OCI-LY3 (cell line): ENCODE data around the gene ANO8.

Experiments
- H2AFZ ChIP-seq: fragments of 200-600, 300-600 bp; shearing (Covaris generic); 2 replicates; pipeline ENCODE4 v1.6.0; 2014; ENCODE audit warnings: antibody characterized with exemption, low read depth, low read length
- H3K27ac ChIP-seq: fragments of 200-600, 300-600 bp; sonication (generic); 2 replicates; pipeline ENCODE4 v1.5.1; 2014; ENCODE audit warnings: mild to moderate bottlenecking, low read length, moderate library complexity, mixed read lengths
- H3K27me3 ChIP-seq: fragments of 200-600, 300-600 bp; sonication (generic); 2 replicates; pipeline ENCODE4 v1.6.1; 2014; ENCODE audit warnings: low read depth, low read length, mixed read lengths
- H3K36me3 ChIP-seq: fragments of 200-600, 300-600 bp; sonication (generic); replicated peaks from 2 replicates; pipeline ENCODE3; 2014; ENCODE audit warnings: low read depth, low read length, mixed read lengths
- H3K4me1 ChIP-seq: fragments of 300-600, 200-600 bp; sonication (generic); 2 replicates; pipeline ENCODE4 v1.6.1; 2014; ENCODE audit warnings: low read length, mixed read lengths
- H3K4me2 ChIP-seq: fragments of 200-600, 300-600 bp; sonication (generic); 2 replicates; pipeline ENCODE4 v1.6.1; 2014; ENCODE audit warnings: low read length, mixed read lengths
- H3K4me3 ChIP-seq: fragments of 300-600, 200-600 bp; sonication (generic); 2 replicates; pipeline ENCODE4 v1.5.1; 2014; ENCODE audit warnings: antibody characterized with exemption, mild to moderate bottlenecking, low read length, moderate library complexity
- H3K79me2 ChIP-seq: fragments of 300-600, 200-600 bp; shearing (Covaris generic); 2 replicates; pipeline ENCODE4 v1.6.1; 2014; ENCODE audit warnings: mild to moderate bottlenecking, low read length, mixed read lengths
- H3K9ac ChIP-seq: fragments of 300-600, 200-600 bp; shearing (Covaris generic); 2 replicates; pipeline ENCODE4 v1.6.0; 2014; ENCODE audit warnings: mild to moderate bottlenecking, low read length, moderate library complexity
- H3K9me3 ChIP-seq: fragments of 200-600, 300-600 bp; shearing (Covaris generic); 2 replicates; pipeline ENCODE4 v1.6.1; 2014; ENCODE audit warnings: low read length, mixed read lengths; ENCODE audit not compliant: insufficient read depth
- H4K20me1 ChIP-seq: fragments of 200-600, 300-600 bp; sonication (generic); 2 replicates; pipeline ENCODE4 v1.6.1; 2016; ENCODE audit warnings: low read length, mixed read lengths; ENCODE audit not compliant: insufficient read depth
- EZH2phosphoT487 ChIP-seq: fragments of 200-600 bp; shearing (Covaris generic); IDR thresholded peaks from 2 replicates; pipeline ENCODE4 v1.6.1; 2018; ENCODE audit warnings: antibody characterized with exemption, mixed run types, low read depth
- TF ChIP-seq, protein P1 (sequence below): fragments of 200-600, 300-600 bp; sonication (generic); IDR thresholded peaks from 2 replicates; pipeline ENCODE4 v1.5.1; 2014; ENCODE audit warnings: antibody characterized with exemption, low read length, low read depth

The ANO8 gene

DNA sequence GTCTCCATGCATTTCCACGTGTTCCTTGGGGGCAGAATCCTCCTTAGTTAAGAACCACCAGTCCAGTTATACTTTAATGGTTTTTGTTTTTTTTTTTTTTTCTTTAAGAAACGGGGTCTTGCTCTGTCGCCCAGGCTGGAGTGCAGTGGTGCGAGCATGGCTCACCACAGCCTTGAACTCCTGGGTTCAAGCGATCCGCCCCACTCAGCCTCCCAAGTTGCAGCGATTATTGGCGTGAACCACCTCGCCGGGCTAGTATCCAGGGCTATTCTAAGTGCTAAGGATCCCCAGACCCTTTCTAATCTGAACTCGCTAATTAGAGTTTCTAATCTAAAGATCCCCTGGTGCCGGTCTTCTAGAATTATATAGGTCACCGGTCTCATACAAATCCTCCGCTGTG lies 41.0 kb downstream of the ANO8 start:
- peaks cover 21% of the 10 kb centered on the region for H3K36me3 ChIP-seq
- no peak overlapping the region for H3K9ac ChIP-seq
- peaks cover 5% of the 10 kb centered on the region; the same call in 1 of the 2 replicates for H3K4me1 ChIP-seq
- H2AFZ ChIP-seq = no peak overlapping the region
- H3K27me3 ChIP-seq = no peaks in the 10 kb centered on the region
- peaks cover 4% of the 10 kb centered on the region; the same call in 1 of the 2 replicates for H3K9me3 ChIP-seq
- no peak overlapping the region for H3K4me3 ChIP-seq
- H3K4me2 ChIP-seq = peak overlapping the region; percentile 92
- H4K20me1 ChIP-seq = no peaks in the 10 kb centered on the region
- no peak overlapping the region for H3K27ac ChIP-seq
- H3K79me2 ChIP-seq = no peaks in the 10 kb centered on the region
- TF ChIP-seq, protein P1, sequence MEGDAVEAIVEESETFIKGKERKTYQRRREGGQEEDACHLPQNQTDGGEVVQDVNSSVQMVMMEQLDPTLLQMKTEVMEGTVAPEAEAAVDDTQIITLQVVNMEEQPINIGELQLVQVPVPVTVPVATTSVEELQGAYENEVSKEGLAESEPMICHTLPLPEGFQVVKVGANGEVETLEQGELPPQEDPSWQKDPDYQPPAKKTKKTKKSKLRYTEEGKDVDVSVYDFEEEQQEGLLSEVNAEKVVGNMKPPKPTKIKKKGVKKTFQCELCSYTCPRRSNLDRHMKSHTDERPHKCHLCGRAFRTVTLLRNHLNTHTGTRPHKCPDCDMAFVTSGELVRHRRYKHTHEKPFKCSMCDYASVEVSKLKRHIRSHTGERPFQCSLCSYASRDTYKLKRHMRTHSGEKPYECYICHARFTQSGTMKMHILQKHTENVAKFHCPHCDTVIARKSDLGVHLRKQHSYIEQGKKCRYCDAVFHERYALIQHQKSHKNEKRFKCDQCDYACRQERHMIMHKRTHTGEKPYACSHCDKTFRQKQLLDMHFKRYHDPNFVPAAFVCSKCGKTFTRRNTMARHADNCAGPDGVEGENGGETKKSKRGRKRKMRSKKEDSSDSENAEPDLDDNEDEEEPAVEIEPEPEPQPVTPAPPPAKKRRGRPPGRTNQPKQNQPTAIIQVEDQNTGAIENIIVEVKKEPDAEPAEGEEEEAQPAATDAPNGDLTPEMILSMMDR = no peak
- TF ChIP-seq EZH2phosphoT487 = no peak

DNA sequence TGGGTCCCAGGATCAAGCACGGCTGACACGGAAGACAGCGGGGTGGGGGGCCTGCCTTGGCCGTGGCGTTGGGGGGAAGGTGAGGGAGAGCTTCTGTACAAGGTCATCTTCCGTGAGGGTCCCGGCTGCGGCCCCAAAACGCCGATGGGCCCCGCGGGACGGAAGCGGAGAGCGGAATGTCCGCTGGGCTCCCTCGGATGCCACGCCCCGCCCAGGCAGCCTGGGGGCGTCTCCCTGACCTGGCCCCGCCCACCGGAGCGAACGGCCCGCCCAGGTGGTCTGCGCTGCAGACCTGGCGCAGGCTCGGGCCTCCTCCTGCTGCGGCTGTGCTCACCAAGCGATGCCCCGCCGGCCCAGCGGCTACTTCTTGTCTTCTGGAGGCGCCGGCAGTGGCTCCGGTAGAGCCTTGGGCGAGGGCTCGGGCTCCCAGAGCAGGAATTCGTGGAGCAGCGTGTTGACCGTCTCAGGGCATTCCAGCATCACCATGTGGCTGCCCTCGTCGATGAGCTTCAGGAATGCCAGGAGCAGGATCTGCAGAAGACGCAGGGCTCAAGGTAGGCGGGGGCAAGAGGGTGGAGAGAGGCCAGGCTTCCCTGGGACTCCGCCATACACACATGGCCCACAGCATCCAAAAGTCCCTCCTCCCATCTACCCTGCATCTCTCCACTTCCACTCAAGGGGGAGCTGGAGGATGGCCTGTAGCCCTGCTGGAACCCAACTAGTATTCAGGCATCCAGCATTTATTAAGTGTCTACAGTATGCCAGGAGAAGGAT lies 42.2 kb downstream of the ANO8 start:
- H3K79me2 ChIP-seq = no peaks in the 10 kb centered on the region
- peaks cover 15% of the 10 kb centered on the region for H3K36me3 ChIP-seq
- peak overlapping the region; percentile 90 for H3K4me3 ChIP-seq
- H3K4me2 ChIP-seq = peak overlapping the region; percentile 92
- H3K9me3 ChIP-seq = no peaks in the 10 kb centered on the region
- TF ChIP-seq, protein P1 = peak; percentile 78
- TF ChIP-seq EZH2phosphoT487 = no peak
- peak overlapping the region; percentile 43 for H3K27ac ChIP-seq
- H4K20me1 ChIP-seq = no peaks in the 10 kb centered on the region
- peaks cover 5% of the 10 kb centered on the region; the same call in 1 of the 2 replicates for H3K4me1 ChIP-seq
- H3K27me3 ChIP-seq = no peaks in the 10 kb centered on the region
- H2AFZ ChIP-seq = peak overlapping the region; percentile 92
- peak overlapping the region; percentile 73 for H3K9ac ChIP-seq

DNA sequence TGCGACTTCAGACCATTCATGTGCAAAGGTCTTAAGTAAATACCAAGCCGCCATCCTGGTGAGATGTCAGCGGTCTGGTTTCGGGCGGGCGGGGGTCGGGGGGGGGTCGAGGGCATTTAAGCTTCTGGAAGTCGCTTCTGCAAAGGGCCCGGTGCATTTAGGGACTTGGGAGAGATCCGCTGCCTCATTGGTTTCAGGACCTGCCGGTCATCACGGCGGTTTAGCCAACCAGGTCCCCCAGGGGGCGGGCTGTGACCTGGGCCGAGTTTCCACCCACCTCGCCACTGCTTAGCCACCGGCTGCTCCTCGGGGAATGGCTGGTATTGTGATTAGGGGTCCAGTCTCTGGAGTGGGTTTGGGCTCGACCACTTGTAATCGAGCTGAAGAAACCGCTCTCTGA lies 45.2 kb downstream of the ANO8 start:
- no peaks in the 10 kb centered on the region for H3K9me3 ChIP-seq
- no peak overlapping the region for H3K9ac ChIP-seq
- no peak overlapping the region for H3K4me2 ChIP-seq
- no peaks in the 10 kb centered on the region for H3K27me3 ChIP-seq
- peaks cover 7% of the 10 kb centered on the region for H3K36me3 ChIP-seq
- H2AFZ ChIP-seq = no peak overlapping the region
- no peak overlapping the region for H3K27ac ChIP-seq
- H3K4me3 ChIP-seq = no peak overlapping the region
- peaks cover 5% of the 10 kb centered on the region; the same call in 1 of the 2 replicates for H3K4me1 ChIP-seq
- no peaks in the 10 kb centered on the region for H3K79me2 ChIP-seq
- no peaks in the 10 kb centered on the region for H4K20me1 ChIP-seq
- TF ChIP-seq, protein P1 = no peak

DNA sequence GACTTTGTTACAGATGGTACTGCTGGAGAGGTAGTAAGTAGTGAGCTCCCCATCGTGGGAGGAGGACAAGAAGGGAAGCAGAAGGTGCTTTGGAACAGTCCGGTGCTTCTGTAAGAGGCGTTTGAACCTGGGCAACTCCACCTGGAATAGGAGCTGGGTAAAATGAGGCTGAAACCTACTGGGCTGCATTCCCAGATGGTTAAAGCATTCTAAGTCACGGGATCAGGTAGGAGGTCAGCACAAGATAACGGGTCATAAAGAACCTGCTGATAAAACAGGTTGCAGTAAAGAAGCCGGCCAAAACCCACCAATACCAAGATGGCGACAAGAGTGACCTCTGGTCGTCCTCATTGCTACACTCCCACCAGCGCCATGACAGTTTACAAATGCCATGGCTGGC lies 47.9 kb downstream of the ANO8 start:
- H3K4me1 ChIP-seq = peaks cover 5% of the 10 kb centered on the region
- H3K9me3 ChIP-seq = no peaks in the 10 kb centered on the region
- no peak overlapping the region for H3K9ac ChIP-seq
- H3K36me3 ChIP-seq = no peaks in the 10 kb centered on the region
- H3K27me3 ChIP-seq = no peaks in the 10 kb centered on the region
- H3K27ac ChIP-seq = no peak overlapping the region
- TF ChIP-seq, protein P1 = no peak
- no peak for TF ChIP-seq EZH2phosphoT487
- H3K4me3 ChIP-seq = no peak overlapping the region
- H3K4me2 ChIP-seq = no peak overlapping the region
- H3K79me2 ChIP-seq = no peaks in the 10 kb centered on the region
- H2AFZ ChIP-seq = no peak overlapping the region
- H4K20me1 ChIP-seq = no peaks in the 10 kb centered on the region
